ENCODE measurements around the gene KCNJ13. TPM values are rescaled to one million over a fixed set of nuclear protein-coding genes. Genes with fewer than 3 reads are reported as not detected.

The KCNJ13 gene
- polyA plus RNA-seq, 1 donor from 2014 or later, result not detected

- Histone ChIP-seq H4K20me1 (ENCODE audit: insufficient read depth) (no peaks in the 10 kb centered on the region), H3K27ac (ENCODE audit: low read length) (no peak overlapping the region), H3F3A (ENCODE audit: insufficient read depth, low read length, poor library complexity, severe bottlenecking) (no peaks in the 10 kb centered on the region), H3K36me3 (ENCODE audit: insufficient read depth, low read length) (peaks cover 9% of the 10 kb centered on the region), H2AFZ (ENCODE audit: low read depth, low read length) (no peak overlapping the region), H3K9ac (ENCODE audit: low read length) (no peak overlapping the region), H3K79me2 (replicated peaks; ENCODE audit: insufficient read depth, low read length) (peaks cover 3% of the 10 kb centered on the region), H3K27me3 (ENCODE audit: insufficient read depth, low read depth, low read length) (no peaks in the 10 kb centered on the region), H3K4me2 (ENCODE audit: low read length) (no peak overlapping the region), H3K9me3 (ENCODE audit: low read length) (no peaks in the 10 kb centered on the region), H3K9me2 (ENCODE audit: insufficient read depth, low read length) (no peaks in the 10 kb centered on the region), H3K4me3 (ENCODE audit: low read length) (no peak overlapping the region)
- TF ChIP-seq RAD21 (conservative IDR thresholded peaks at IDR 0.05) (no peak), CTCF (IDR thresholded peaks at IDR 0.05; ENCODE audit: poor library complexity, severe bottlenecking) (no peak), SMC3 (conservative IDR thresholded peaks at IDR 0.05; ENCODE audit: poor library complexity) (no peak), EP300 (conservative IDR thresholded peaks at IDR 0.05; ENCODE audit: poor library complexity, severe bottlenecking) (no peak), MXI1 (conservative IDR thresholded peaks at IDR 0.05; ENCODE audit: poor library complexity, severe bottlenecking) (no peak), REST (IDR thresholded peaks at IDR 0.05; ENCODE audit: borderline replicate concordance) (no peak), POLR2AphosphoS5 (IDR thresholded peaks at IDR 0.05) (no peak), TAF1 (IDR thresholded peaks at IDR 0.05; ENCODE audit: low read depth) (no peak), EZH2 (IDR thresholded peaks at IDR 0.05; ENCODE audit: borderline replicate concordance, insufficient read depth, low read length, poor library complexity, severe bottlenecking) (no peak)
These were observed 34.1 kb upstream of the KCNJ13 start for GRCh38 chr2:232810444-232810843.

GRCh38 chr2:232809349-232810124 lies 33.2 kb upstream of the KCNJ13 start:
- Histone ChIP-seq H3K27me3 (ENCODE audit: insufficient read depth, low read depth, low read length) (no peaks in the 10 kb centered on the region), H2AFZ (ENCODE audit: low read depth, low read length) (no peak overlapping the region), H3K9ac (ENCODE audit: low read length) (no peak overlapping the region), H3K9me2 (ENCODE audit: insufficient read depth, low read length) (no peaks in the 10 kb centered on the region), H3K4me2 (ENCODE audit: low read length) (no peak overlapping the region), H3K36me3 (ENCODE audit: insufficient read depth, low read length) (peaks cover 8% of the 10 kb centered on the region), H3K4me3 (ENCODE audit: low read length) (no peak overlapping the region), H4K20me1 (ENCODE audit: insufficient read depth) (no peaks in the 10 kb centered on the region), H3K27ac (ENCODE audit: low read length) (no peak overlapping the region), H3K9me3 (ENCODE audit: low read length) (no peaks in the 10 kb centered on the region), H3K79me2 (replicated peaks; ENCODE audit: insufficient read depth, low read length) (peaks cover 3% of the 10 kb centered on the region), H3F3A (ENCODE audit: insufficient read depth, low read length, poor library complexity, severe bottlenecking) (no peaks in the 10 kb centered on the region)
- TF ChIP-seq MXI1 (conservative IDR thresholded peaks at IDR 0.05; ENCODE audit: poor library complexity, severe bottlenecking) (no peak), EZH2 (IDR thresholded peaks at IDR 0.05; ENCODE audit: borderline replicate concordance, insufficient read depth, low read length, poor library complexity, severe bottlenecking) (no peak), SMC3 (conservative IDR thresholded peaks at IDR 0.05; ENCODE audit: poor library complexity) (no peak), CTCF (IDR thresholded peaks at IDR 0.05; ENCODE audit: poor library complexity, severe bottlenecking) (peak; percentile 10), RAD21 (conservative IDR thresholded peaks at IDR 0.05) (peak; percentile 20), EP300 (conservative IDR thresholded peaks at IDR 0.05; ENCODE audit: poor library complexity, severe bottlenecking) (no peak)

Measured in neural cell (in vitro differentiated cells).